GM23338 (cell line): ENCODE measurements around the gene GSDMA. TPM values are rescaled to one million over a fixed set of nuclear protein-coding genes. Genes with fewer than 3 reads are reported as not detected.

Experiments used
- ATAC-seq: fragments of 200-7000 bp; cut with Tn5 transposase; 3 replicates; pipeline ENCODE4 v1.9.1; 2020
- DNase-seq: peaks from one replicate; pipeline ENCODE4 v3.0.0-alpha.2; 2015; ENCODE audit warnings: low spot score
- H2AFZ ChIP-seq: fragments of 200-600 bp; sonication (generic); 2 replicates; pipeline ENCODE4 v1.8.0; 2016; ENCODE audit warnings: antibody characterized with exemption, mild to moderate bottlenecking, moderate library complexity
- H3F3A ChIP-seq: fragments of 200-600 bp; sonication (generic); replicated peaks from 2 replicates; pipeline ENCODE4 v1.8.0; 2017; ENCODE audit warnings: antibody characterized with exemption, mixed run types, low read depth
- H3K27ac ChIP-seq: fragments of 200-600 bp; sonication (generic); 2 replicates; pipeline ENCODE4 v1.6.1; 2016; ENCODE audit warnings: low read depth
- H3K27me3 ChIP-seq: fragments of 200-600 bp; sonication (generic); 2 replicates; pipeline ENCODE4 v1.8.0; 2016; ENCODE audit warnings: mild to moderate bottlenecking, mixed run types, moderate library complexity; ENCODE audit not compliant: insufficient read depth
- H3K36me3 ChIP-seq: fragments of 200-600 bp; sonication (generic); 2 replicates; pipeline ENCODE4 v1.8.0; 2016; ENCODE audit warnings: mild to moderate bottlenecking; ENCODE audit not compliant: insufficient read depth
- H3K4me1 ChIP-seq: fragments of 200-600 bp; sonication (generic); 2 replicates; pipeline ENCODE4 v1.8.0; 2016; ENCODE audit warnings: mild to moderate bottlenecking, moderate library complexity; ENCODE audit not compliant: insufficient read depth
- H3K4me2 ChIP-seq: fragments of 200-600 bp; sonication (generic); 2 replicates; pipeline ENCODE4 v1.7.1; 2017; ENCODE audit warnings: mixed run types
- H3K4me3 ChIP-seq: fragments of 200-600 bp; sonication (generic); 2 replicates; pipeline ENCODE4 v1.6.1; 2016; ENCODE audit warnings: mixed run types
- H3K79me2 ChIP-seq: fragments of 200-600 bp; sonication (generic); replicated peaks from 2 replicates; pipeline ENCODE4 v1.8.0; 2017; ENCODE audit warnings: mild to moderate bottlenecking; ENCODE audit not compliant: insufficient read depth
- H3K9me2 ChIP-seq: fragments of 200-600 bp; sonication (generic); 2 replicates; pipeline ENCODE4 v1.8.0; 2017; ENCODE audit not compliant: insufficient read depth
- H4K20me1 ChIP-seq: fragments of 200-600 bp; sonication (generic); replicated peaks from 2 replicates; pipeline ENCODE4 v1.8.0; 2017; ENCODE audit warnings: mild to moderate bottlenecking; ENCODE audit not compliant: insufficient read depth
- H3K27ac Mint-ChIP-seq: 2 replicates; pipeline ENCODE4 v1.8.0; 2020; ENCODE audit warnings: inconsistent platforms, mild to moderate bottlenecking, moderate library complexity, mixed read lengths
- H3K27me3 Mint-ChIP-seq: 3 replicates; pipeline ENCODE4 v1.8.0; 2022; ENCODE audit warnings: low read depth, mild to moderate bottlenecking, moderate library complexity, mixed read lengths, inconsistent platforms; ENCODE audit not compliant: insufficient read depth, poor library complexity
- H3K36me3 Mint-ChIP-seq: 3 replicates; pipeline ENCODE4 v1.8.0; 2021; ENCODE audit warnings: low read depth, mild to moderate bottlenecking, inconsistent platforms, moderate library complexity, mixed read lengths
- H3K4me1 Mint-ChIP-seq: 3 replicates; pipeline ENCODE4 v1.8.0; 2020; ENCODE audit warnings: mild to moderate bottlenecking, inconsistent platforms, mixed read lengths
- H3K4me3 Mint-ChIP-seq: 3 replicates; pipeline ENCODE4 v1.8.0; 2021; ENCODE audit warnings: moderate library complexity, mild to moderate bottlenecking, inconsistent platforms, mixed read lengths
- H3K9me3 Mint-ChIP-seq: 3 replicates; pipeline ENCODE4 v1.8.0; 2020; ENCODE audit warnings: moderate library complexity, mild to moderate bottlenecking, inconsistent platforms, mixed read lengths
- CREB1 ChIP-seq: fragments of 250-450 bp; sonication (Bioruptor Pico); IDR thresholded peaks from 2 replicates; pipeline ENCODE4 v1.5.0; 2020; ENCODE audit warnings: low read depth, mild to moderate bottlenecking, moderate library complexity
- EZH2 ChIP-seq: fragments of 200-600 bp; sonication (generic); IDR thresholded peaks from one replicate; pipeline ENCODE4 v1.8.0; 2017; ENCODE audit warnings: antibody characterized with exemption, mild to moderate bottlenecking, low read depth; ENCODE audit not compliant: unreplicated experiment
- EZH2phosphoT487 ChIP-seq: fragments of 200-600 bp; sonication (generic); IDR thresholded peaks from one replicate; pipeline ENCODE4 v1.8.1; 2018; ENCODE audit warnings: antibody characterized with exemption; ENCODE audit not compliant: unreplicated experiment
- JUNB ChIP-seq: IDR thresholded peaks from one replicate; pipeline ENCODE4 v1.6.1; 2016; ENCODE audit warnings: antibody characterized with exemption; ENCODE audit not compliant: unreplicated experiment
- NANOG ChIP-seq: IDR thresholded peaks from 2 replicates; pipeline ENCODE4 v1.6.1; 2016; ENCODE audit warnings: antibody characterized with exemption, borderline replicate concordance
- POLR2AphosphoS5 ChIP-seq: IDR thresholded peaks from 2 replicates; pipeline ENCODE4 v1.6.1; 2016; ENCODE audit warnings: antibody characterized with exemption, low read depth
- STAT1 ChIP-seq: IDR thresholded peaks from one replicate; pipeline ENCODE4 v1.6.1; 2016; ENCODE audit warnings: antibody characterized with exemption; ENCODE audit not compliant: unreplicated experiment
- ZNF114 ChIP-seq: fragments of 250-450 bp; sonication (Bioruptor Pico); IDR thresholded peaks from 2 replicates; pipeline ENCODE4 v1.5.0; 2020; ENCODE audit warnings: mild to moderate bottlenecking, moderate library complexity
- ZNF331 ChIP-seq: fragments of 250-450 bp; sonication (Bioruptor Pico); IDR thresholded peaks from 2 replicates; pipeline ENCODE4 v1.5.0; 2020; ENCODE audit warnings: low read depth, mild to moderate bottlenecking, moderate library complexity
- polyA plus RNA-seq: library from polyadenylated mRNA; unstranded; fragments of >200 nt; fragmentation: Nextera tagmentation; extraction: Ambion mirVana; gene quantifications from 2 replicates; pipeline ENCODE4 v1.2.1, GENCODE V29; 2016
- total RNA-seq: library from RNA; depleted of rRNA; stranded (reverse); fragments of >200 nt; shearing (Covaris generic); gene quantifications from 2 replicates; pipeline ENCODE4 v1.2.3, GENCODE V29; 2014
- TF ChIP-seq, protein P1 (sequence below): fragments of 250-450 bp; sonication (Bioruptor Pico); IDR thresholded peaks from 2 replicates; pipeline ENCODE4 v1.5.0; 2020; ENCODE audit warnings: mild to moderate bottlenecking, moderate library complexity
- TF ChIP-seq, protein P2 (sequence below): IDR thresholded peaks from 2 replicates; pipeline ENCODE4 v1.6.1; 2016; ENCODE audit warnings: antibody characterized with exemption
- TF ChIP-seq, protein P3 (sequence below): IDR thresholded peaks from one replicate; pipeline ENCODE4 v1.6.1; 2018; ENCODE audit warnings: antibody characterized with exemption; ENCODE audit not compliant: unreplicated experiment
- TF ChIP-seq, protein P4 (sequence below), 2 experiments: fragments of 200-600 bp in 1 of 2; sonication (generic) in 1 of 2; conservative IDR thresholded peaks; 2 replicates each; pipeline versions ENCODE4 v1.5.1 to v1.6.1; 2016 to 2017; ENCODE audit warnings: antibody characterized with exemption in 2 of 2, low read depth in 2 of 2, mild to moderate bottlenecking in 2 of 2, moderate library complexity in 1 of 2

Gene GSDMA
- total and polyA plus RNA-seq, 2 experiments from 2014 or later: not detected

DNA sequence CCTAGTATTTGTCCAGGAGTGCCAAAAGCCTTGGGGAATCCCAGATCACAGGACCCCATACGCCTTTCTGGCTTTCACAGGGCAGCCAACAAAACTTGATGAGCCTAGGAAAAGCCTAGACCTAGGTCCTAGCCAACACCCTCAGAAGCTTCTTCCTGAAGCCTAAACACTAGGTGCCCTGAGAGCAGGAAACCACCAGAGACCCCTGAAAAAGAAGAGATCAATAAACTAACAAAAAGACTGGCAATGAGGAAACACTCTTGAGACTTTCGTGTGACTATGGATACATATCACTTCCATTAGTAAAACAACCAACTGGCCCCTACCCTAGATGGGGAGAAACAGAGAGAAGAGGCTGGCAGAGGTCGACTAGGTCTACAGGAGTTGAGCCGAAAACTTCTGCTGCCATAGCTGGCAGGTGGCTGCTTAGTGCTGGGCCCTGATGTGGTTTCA is 36.6 kb upstream of the GSDMA start:
- H2AFZ ChIP-seq: no peak overlapping the region
- H3K4me2 ChIP-seq: peak overlapping the region; percentile 93
- Mint-ChIP-seq H3K27ac (peak overlapping the region; percentile 90), H3K27me3 (peaks cover 5% of the 10 kb centered on the region), H3K9me3 (no peaks in the 10 kb centered on the region), H3K36me3 (peaks cover 28% of the 10 kb centered on the region), H3K4me3 (peak overlapping the region; percentile 85), H3K4me1 (peaks cover 42% of the 10 kb centered on the region)
- DNase-seq (no peak), ATAC-seq (no peak)
- peak overlapping the region; percentile 97 for H3K4me3 ChIP-seq
- peaks cover 7% of the 10 kb centered on the region for H3F3A ChIP-seq
- no peak overlapping the region for H3K27ac ChIP-seq
- no peaks in the 10 kb centered on the region for H3K27me3 ChIP-seq
- peaks cover 15% of the 10 kb centered on the region for H3K4me1 ChIP-seq
- peaks cover 5% of the 10 kb centered on the region; the same call in 1 of the 2 replicates for H3K36me3 ChIP-seq
- no peaks in the 10 kb centered on the region for H3K9me2 ChIP-seq
- H3K79me2 ChIP-seq: peaks cover 32% of the 10 kb centered on the region
- TF ChIP-seq ZNF114 (CRISPR knock-in tag) (no peak), ZNF331 (no peak), POLR2AphosphoS5 (no peak), CREB1 (CRISPR knock-in tag) (no peak), STAT1 (no peak), NANOG (no peak), EZH2phosphoT487 (no peak), EZH2 (no peak), JUNB (no peak)
- TF ChIP-seq, protein P1, sequence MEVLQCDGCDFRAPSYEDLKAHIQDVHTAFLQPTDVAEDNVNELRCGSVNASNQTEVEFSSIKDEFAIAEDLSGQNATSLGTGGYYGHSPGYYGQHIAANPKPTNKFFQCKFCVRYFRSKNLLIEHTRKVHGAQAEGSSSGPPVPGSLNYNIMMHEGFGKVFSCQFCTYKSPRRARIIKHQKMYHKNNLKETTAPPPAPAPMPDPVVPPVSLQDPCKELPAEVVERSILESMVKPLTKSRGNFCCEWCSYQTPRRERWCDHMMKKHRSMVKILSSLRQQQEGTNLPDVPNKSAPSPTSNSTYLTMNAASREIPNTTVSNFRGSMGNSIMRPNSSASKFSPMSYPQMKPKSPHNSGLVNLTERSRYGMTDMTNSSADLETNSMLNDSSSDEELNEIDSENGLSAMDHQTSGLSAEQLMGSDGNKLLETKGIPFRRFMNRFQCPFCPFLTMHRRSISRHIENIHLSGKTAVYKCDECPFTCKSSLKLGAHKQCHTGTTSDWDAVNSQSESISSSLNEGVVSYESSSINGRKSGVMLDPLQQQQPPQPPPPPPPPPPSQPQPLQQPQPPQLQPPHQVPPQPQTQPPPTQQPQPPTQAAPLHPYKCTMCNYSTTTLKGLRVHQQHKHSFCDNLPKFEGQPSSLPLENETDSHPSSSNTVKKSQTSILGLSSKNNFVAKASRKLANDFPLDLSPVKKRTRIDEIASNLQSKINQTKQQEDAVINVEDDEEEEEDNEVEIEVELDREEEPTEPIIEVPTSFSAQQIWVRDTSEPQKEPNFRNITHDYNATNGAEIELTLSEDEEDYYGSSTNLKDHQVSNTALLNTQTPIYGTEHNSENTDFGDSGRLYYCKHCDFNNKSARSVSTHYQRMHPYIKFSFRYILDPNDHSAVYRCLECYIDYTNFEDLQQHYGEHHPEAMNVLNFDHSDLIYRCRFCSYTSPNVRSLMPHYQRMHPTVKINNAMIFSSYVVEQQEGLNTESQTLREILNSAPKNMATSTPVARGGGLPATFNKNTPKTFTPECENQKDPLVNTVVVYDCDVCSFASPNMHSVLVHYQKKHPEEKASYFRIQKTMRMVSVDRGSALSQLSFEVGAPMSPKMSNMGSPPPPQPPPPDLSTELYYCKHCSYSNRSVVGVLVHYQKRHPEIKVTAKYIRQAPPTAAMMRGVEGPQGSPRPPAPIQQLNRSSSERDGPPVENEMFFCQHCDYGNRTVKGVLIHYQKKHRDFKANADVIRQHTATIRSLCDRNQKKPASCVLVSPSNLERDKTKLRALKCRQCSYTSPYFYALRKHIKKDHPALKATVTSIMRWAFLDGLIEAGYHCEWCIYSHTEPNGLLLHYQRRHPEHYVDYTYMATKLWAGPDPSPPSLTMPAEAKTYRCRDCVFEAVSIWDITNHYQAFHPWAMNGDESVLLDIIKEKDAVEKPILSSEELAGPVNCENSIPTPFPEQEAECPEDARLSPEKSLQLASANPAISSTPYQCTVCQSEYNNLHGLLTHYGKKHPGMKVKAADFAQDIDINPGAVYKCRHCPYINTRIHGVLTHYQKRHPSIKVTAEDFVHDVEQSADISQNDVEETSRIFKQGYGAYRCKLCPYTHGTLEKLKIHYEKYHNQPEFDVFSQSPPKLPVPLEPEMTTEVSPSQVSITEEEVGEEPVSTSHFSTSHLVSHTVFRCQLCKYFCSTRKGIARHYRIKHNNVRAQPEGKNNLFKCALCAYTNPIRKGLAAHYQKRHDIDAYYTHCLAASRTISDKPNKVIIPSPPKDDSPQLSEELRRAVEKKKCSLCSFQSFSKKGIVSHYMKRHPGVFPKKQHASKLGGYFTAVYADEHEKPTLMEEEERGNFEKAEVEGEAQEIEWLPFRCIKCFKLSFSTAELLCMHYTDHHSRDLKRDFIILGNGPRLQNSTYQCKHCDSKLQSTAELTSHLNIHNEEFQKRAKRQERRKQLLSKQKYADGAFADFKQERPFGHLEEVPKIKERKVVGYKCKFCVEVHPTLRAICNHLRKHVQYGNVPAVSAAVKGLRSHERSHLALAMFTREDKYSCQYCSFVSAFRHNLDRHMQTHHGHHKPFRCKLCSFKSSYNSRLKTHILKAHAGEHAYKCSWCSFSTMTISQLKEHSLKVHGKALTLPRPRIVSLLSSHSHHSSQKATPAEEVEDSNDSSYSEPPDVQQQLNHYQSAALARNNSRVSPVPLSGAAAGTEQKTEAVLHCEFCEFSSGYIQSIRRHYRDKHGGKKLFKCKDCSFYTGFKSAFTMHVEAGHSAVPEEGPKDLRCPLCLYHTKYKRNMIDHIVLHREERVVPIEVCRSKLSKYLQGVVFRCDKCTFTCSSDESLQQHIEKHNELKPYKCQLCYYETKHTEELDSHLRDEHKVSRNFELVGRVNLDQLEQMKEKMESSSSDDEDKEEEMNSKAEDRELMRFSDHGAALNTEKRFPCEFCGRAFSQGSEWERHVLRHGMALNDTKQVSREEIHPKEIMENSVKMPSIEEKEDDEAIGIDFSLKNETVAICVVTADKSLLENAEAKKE (CRISPR knock-in tag): no peak
- TF ChIP-seq, protein P2, sequence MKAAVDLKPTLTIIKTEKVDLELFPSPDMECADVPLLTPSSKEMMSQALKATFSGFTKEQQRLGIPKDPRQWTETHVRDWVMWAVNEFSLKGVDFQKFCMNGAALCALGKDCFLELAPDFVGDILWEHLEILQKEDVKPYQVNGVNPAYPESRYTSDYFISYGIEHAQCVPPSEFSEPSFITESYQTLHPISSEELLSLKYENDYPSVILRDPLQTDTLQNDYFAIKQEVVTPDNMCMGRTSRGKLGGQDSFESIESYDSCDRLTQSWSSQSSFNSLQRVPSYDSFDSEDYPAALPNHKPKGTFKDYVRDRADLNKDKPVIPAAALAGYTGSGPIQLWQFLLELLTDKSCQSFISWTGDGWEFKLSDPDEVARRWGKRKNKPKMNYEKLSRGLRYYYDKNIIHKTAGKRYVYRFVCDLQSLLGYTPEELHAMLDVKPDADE: no peak
- TF ChIP-seq, protein P3, sequence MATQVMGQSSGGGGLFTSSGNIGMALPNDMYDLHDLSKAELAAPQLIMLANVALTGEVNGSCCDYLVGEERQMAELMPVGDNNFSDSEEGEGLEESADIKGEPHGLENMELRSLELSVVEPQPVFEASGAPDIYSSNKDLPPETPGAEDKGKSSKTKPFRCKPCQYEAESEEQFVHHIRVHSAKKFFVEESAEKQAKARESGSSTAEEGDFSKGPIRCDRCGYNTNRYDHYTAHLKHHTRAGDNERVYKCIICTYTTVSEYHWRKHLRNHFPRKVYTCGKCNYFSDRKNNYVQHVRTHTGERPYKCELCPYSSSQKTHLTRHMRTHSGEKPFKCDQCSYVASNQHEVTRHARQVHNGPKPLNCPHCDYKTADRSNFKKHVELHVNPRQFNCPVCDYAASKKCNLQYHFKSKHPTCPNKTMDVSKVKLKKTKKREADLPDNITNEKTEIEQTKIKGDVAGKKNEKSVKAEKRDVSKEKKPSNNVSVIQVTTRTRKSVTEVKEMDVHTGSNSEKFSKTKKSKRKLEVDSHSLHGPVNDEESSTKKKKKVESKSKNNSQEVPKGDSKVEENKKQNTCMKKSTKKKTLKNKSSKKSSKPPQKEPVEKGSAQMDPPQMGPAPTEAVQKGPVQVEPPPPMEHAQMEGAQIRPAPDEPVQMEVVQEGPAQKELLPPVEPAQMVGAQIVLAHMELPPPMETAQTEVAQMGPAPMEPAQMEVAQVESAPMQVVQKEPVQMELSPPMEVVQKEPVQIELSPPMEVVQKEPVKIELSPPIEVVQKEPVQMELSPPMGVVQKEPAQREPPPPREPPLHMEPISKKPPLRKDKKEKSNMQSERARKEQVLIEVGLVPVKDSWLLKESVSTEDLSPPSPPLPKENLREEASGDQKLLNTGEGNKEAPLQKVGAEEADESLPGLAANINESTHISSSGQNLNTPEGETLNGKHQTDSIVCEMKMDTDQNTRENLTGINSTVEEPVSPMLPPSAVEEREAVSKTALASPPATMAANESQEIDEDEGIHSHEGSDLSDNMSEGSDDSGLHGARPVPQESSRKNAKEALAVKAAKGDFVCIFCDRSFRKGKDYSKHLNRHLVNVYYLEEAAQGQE: no peak
- TF ChIP-seq, protein P4, sequence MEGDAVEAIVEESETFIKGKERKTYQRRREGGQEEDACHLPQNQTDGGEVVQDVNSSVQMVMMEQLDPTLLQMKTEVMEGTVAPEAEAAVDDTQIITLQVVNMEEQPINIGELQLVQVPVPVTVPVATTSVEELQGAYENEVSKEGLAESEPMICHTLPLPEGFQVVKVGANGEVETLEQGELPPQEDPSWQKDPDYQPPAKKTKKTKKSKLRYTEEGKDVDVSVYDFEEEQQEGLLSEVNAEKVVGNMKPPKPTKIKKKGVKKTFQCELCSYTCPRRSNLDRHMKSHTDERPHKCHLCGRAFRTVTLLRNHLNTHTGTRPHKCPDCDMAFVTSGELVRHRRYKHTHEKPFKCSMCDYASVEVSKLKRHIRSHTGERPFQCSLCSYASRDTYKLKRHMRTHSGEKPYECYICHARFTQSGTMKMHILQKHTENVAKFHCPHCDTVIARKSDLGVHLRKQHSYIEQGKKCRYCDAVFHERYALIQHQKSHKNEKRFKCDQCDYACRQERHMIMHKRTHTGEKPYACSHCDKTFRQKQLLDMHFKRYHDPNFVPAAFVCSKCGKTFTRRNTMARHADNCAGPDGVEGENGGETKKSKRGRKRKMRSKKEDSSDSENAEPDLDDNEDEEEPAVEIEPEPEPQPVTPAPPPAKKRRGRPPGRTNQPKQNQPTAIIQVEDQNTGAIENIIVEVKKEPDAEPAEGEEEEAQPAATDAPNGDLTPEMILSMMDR (conservative IDR thresholded peaks at IDR 0.05; ENCODE audit: low read depth in 2 of 2): no peak
- H4K20me1 ChIP-seq: peaks cover 17% of the 10 kb centered on the region
